Hindlimb muscle (tissue), 1 donor: ENCODE measurements around the gene PSMB5. TPM values are rescaled to one million over a fixed set of nuclear protein-coding genes. Genes with fewer than 3 reads are reported as not detected.
A peak's percentile ranks its signal among the peaks of the same experiment; 100 is the strongest.

Experiments used
- DNase-seq: peaks from one replicate; pipeline ENCODE4 v3.0.0-alpha.2; 2013
- polyA plus RNA-seq: library from polyadenylated mRNA; unstranded; fragments of 120-200 nt; gene quantifications from one replicate; pipeline ENCODE4 v1.2.1, GENCODE V29; 2013; ENCODE audit not compliant: insufficient read length

The PSMB5 gene
- 228 TPM for polyA plus RNA-seq

- peak; percentile 94 for DNase-seq
Measured at GRCh38 chr14:23034498-23035302, at the start of gene PSMB5. Gene PSMB5 (minus strand): TSS chr14:23034900. CDS start chr14:23034881, 19 bp downstream.

GRCh38 chr14:23080474-23080873, 45.8 kb upstream of the PSMB5 start:
- no peak for DNase-seq

- DNase-seq: no peak
Measured at GRCh38 chr14:23079716-23080115, 45.0 kb upstream of the PSMB5 start.

- no peak for DNase-seq
Measured at GRCh38 chr14:23078692-23079116, 44.0 kb upstream of the PSMB5 start.

GRCh38 chr14:23077962-23078361, 43.3 kb upstream of the PSMB5 start:
- DNase-seq: no peak

GRCh38 chr14:23076785-23077408, 42.2 kb upstream of the PSMB5 start:
- DNase-seq: no peak

- no peak for DNase-seq
Measured at GRCh38 chr14:23074906-23075305, 40.2 kb upstream of the PSMB5 start.

- DNase-seq: no peak
Measured at GRCh38 chr14:23071921-23072539, 37.3 kb upstream of the PSMB5 start.

- DNase-seq: peak; percentile 87
Measured at GRCh38 chr14:23071244-23071920, 36.7 kb upstream of the PSMB5 start.

- DNase-seq: no peak
Measured at GRCh38 chr14:23070262-23071129, 35.8 kb upstream of the PSMB5 start.

- DNase-seq: no peak
Measured at GRCh38 chr14:23069413-23069806, 34.7 kb upstream of the PSMB5 start.

- DNase-seq: peak; percentile 85
Measured at GRCh38 chr14:23068789-23069412, 34.2 kb upstream of the PSMB5 start.

GRCh38 chr14:23067847-23068788, 33.4 kb upstream of the PSMB5 start:
- DNase-seq: no peak

GRCh38 chr14:23066855-23067744, 32.4 kb upstream of the PSMB5 start:
- no peak for DNase-seq

GRCh38 chr14:23066368-23066767, 31.7 kb upstream of the PSMB5 start:
- no peak for DNase-seq

GRCh38 chr14:23063601-23064000, 28.9 kb upstream of the PSMB5 start:
- no peak for DNase-seq

- DNase-seq: no peak
Measured at GRCh38 chr14:23062002-23062401, 27.3 kb upstream of the PSMB5 start.

GRCh38 chr14:23060536-23061260, 26.0 kb upstream of the PSMB5 start:
- DNase-seq: no peak
